ENCODE data around the gene BRINP1. TPM values are rescaled to one million over a fixed set of nuclear protein-coding genes. Genes with fewer than 3 reads are reported as not detected.
"Not testable (repeated sequence)": the region's sequence is repeated elsewhere in the genome, so short reads cannot be mapped to it uniquely, and the experiment has no call there.

The BRINP1 gene
- total RNA-seq, 6 experiments from 2014 or later = 0.09 to 0.43 (median 0.13) TPM; not detected in 1

DNA sequence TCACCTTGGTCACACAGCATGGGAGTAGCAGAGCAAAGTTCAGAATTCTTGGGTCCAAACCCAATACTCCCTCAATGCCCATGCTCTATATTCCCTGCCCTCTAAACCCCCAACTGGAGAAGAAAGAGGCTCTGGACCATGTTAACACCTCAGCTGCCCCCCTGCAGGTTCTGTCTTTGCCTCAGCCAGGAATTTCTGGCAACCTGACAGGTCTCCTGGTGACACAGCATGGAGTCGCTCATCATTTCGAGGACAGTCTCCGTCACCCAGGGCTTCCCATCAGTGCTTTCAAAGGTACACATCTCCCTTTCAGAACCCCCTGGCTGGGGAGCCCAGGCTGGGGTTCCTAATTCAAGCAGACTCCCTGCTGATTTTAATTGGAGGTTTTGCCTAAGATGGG lies 189.5 kb downstream of the BRINP1 start:
- no peak for ATAC-seq
- TF ChIP-seq, protein P1, sequence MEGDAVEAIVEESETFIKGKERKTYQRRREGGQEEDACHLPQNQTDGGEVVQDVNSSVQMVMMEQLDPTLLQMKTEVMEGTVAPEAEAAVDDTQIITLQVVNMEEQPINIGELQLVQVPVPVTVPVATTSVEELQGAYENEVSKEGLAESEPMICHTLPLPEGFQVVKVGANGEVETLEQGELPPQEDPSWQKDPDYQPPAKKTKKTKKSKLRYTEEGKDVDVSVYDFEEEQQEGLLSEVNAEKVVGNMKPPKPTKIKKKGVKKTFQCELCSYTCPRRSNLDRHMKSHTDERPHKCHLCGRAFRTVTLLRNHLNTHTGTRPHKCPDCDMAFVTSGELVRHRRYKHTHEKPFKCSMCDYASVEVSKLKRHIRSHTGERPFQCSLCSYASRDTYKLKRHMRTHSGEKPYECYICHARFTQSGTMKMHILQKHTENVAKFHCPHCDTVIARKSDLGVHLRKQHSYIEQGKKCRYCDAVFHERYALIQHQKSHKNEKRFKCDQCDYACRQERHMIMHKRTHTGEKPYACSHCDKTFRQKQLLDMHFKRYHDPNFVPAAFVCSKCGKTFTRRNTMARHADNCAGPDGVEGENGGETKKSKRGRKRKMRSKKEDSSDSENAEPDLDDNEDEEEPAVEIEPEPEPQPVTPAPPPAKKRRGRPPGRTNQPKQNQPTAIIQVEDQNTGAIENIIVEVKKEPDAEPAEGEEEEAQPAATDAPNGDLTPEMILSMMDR (IDR thresholded peaks at IDR 0.05) = no peak
- no peak for TF ChIP-seq POLR2A (IDR thresholded peaks at IDR 0.05)
- H3K27me3 ChIP-seq = no peaks in the 10 kb centered on the region
- intact Hi-C loops (cut with DNase I) = no loop called here
- 77% methylated on average over 3 of the region's 3 CpGs for WGBS (ENCODE audit: insufficient coverage, low coverage, low lambda C conversion rate, missing lambda C conversion rate)
- H3K9me3 ChIP-seq = no peaks in the 10 kb centered on the region
- DNase-seq = no peak
- no peak overlapping the region for H3K4me3 ChIP-seq
- H3K4me1 ChIP-seq = no peaks in the 10 kb centered on the region
- no peaks in the 10 kb centered on the region for H3K36me3 ChIP-seq
- H3K27ac ChIP-seq = no peak overlapping the region

DNA sequence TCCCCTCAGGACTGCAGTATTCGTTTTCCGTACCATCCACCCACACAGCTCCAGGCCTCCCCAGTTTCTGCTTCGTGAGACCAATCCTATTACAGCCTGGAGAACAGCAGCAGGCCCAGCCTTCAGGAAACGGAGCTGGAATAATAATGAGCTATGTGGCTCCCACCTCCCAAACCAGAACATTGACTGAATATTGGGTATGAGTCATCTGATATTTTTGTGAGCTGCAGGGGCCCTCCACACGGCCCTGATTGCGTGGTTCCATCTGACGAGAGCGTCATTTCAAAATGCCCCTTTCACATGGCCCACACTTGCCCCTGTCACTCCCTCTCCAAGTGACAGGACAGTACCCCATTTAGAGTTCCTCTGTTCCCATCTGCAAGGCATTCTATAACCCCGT lies 192.0 kb downstream of the BRINP1 start:
- H3K4me3 ChIP-seq = no peak overlapping the region
- WGBS (ENCODE audit: insufficient coverage, low coverage, low lambda C conversion rate, missing lambda C conversion rate) = 63% methylated on average over 9 of the region's 9 CpGs
- DNase-seq (no peak), ATAC-seq (no peak)
- intact Hi-C loops (cut with DNase I) = no loop called here
- no peaks in the 10 kb centered on the region for H3K27me3 ChIP-seq
- TF ChIP-seq POLR2A (IDR thresholded peaks at IDR 0.05) = no peak
- TF ChIP-seq, protein P1 (IDR thresholded peaks at IDR 0.05) = no peak
- H3K27ac ChIP-seq = no peak overlapping the region
- no peaks in the 10 kb centered on the region for H3K36me3 ChIP-seq
- no peaks in the 10 kb centered on the region for H3K4me1 ChIP-seq
- H3K9me3 ChIP-seq = no peaks in the 10 kb centered on the region

DNA sequence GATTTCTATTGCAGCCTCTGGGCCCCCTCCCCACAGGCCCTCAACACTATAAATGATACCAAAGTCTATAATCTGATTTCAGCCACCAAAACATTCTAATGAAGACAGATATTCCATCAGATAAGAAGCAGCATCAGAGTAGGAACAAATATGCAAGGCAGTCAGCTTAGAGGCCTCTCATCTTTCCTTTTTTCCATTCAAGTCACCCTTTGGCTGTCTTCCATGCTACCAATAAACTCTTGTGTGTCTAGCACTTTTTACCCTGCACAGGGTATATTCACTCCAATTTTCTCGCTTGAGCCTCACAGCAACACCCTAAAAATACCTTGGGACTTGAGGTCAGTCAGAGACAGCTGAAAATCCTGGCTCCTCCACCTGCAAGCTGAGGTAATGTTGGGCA lies 193.7 kb downstream of the BRINP1 start:
- intact Hi-C loops (cut with DNase I) = no loop called here
- DNase-seq = no peak
- no peaks in the 10 kb centered on the region for H3K9me3 ChIP-seq

DNA sequence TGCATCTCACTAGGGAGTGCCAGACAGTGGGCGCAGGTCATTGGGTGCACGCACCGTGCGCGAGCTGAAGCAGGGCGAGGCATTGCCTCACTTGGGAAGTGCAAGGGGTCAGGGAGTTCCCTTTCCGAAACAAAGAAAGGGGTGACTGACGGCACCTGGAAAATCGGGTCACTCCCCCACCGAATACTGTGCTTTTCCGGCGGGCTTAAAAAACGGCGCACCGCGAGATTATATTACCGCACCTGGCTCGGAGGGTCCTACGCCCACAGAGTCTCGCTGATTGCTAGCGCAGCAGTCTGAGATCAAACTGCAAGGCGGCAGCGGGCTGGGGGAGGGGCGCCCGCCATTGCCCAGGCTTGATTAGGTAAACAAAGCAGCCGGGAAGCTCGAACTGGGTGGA lies 200.0 kb downstream of the BRINP1 start:
- not testable (repeated sequence) for H3K36me3 ChIP-seq, H3K27ac ChIP-seq, ATAC-seq, H3K9me3 ChIP-seq, H3K27me3 ChIP-seq, H3K4me1 ChIP-seq, DNase-seq, H3K4me3 ChIP-seq
- 12% methylated on average over 13 of the region's 27 CpGs for whole genome bisulfite sequencing (ENCODE audit: insufficient coverage, low coverage, low lambda C conversion rate, missing lambda C conversion rate)
- intact Hi-C loops (cut with DNase I) = loop anchor here in 1 of 2 donors (10.0 kb wide), 1 partner anchor 56 kb away; no protein-coding TSS in a partner anchor

More for the DNA sequence above, 193.7 kb downstream of the BRINP1 start:
- H3K27ac ChIP-seq = no peak overlapping the region
- H3K27me3 ChIP-seq = no peaks in the 10 kb centered on the region
- TF ChIP-seq POLR2A (IDR thresholded peaks at IDR 0.05) = no peak
- TF ChIP-seq, protein P1 (IDR thresholded peaks at IDR 0.05) = no peak
- H3K4me3 ChIP-seq = no peak overlapping the region
- no peak for ATAC-seq
- WGBS (ENCODE audit: insufficient coverage, low coverage, low lambda C conversion rate, missing lambda C conversion rate) = 50% methylated on average over 1 of the region's 1 CpG
- no peaks in the 10 kb centered on the region for H3K4me1 ChIP-seq
- no peaks in the 10 kb centered on the region for H3K36me3 ChIP-seq

DNA sequence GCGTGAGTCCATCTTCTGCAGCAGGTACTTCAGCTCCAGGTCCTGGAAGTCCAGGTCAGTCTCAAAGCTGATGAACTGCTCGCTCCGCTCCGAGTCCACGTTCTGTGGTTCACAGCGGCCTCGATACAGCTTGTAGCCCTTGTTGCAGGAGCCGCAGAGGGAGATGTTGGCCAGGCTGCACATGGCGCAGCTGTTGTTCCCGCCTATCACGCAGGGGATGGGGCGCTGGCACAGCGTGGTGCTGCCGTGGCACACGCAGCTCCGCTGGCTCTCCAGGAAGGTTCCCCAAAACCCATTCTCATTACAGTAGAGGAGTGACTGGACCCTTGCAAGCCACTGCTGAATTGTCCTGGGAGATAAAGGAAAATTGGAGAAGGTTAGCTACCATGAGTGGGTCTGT lies 201.4 kb downstream of the BRINP1 start:
- no peaks in the 10 kb centered on the region for H3K36me3 ChIP-seq
- H3K27ac ChIP-seq = no peak overlapping the region
- H3K27me3 ChIP-seq = no peaks in the 10 kb centered on the region
- WGBS (ENCODE audit: insufficient coverage, low coverage, low lambda C conversion rate, missing lambda C conversion rate) = 90% methylated on average over 11 of the region's 16 CpGs
- DNase-seq (no peak), ATAC-seq (no peak)
- no peak for TF ChIP-seq POLR2A (IDR thresholded peaks at IDR 0.05)
- TF ChIP-seq, protein P1 (IDR thresholded peaks at IDR 0.05) = no peak
- intact Hi-C loops (cut with DNase I) = loop anchor here in 1 of 2 donors (10.0 kb wide), 1 partner anchor 57 kb away; no protein-coding TSS in a partner anchor
- H3K4me1 ChIP-seq = no peaks in the 10 kb centered on the region
- no peaks in the 10 kb centered on the region for H3K9me3 ChIP-seq
- no peak overlapping the region for H3K4me3 ChIP-seq

Measured in right lobe of liver (tissue), 6 donors.